Panc1 (cell line): ENCODE results near the gene USH2A.

Source experiments
- CTCF ChIP-seq: fragments of 450-650 bp; IDR thresholded peaks from 2 replicates; pipeline ENCODE4 v1.5.1; 2017; ENCODE audit warnings: mild to moderate bottlenecking
- POLR2AphosphoS5 ChIP-seq: IDR thresholded peaks from 2 replicates; pipeline ENCODE4 v1.6.1; 2012; ENCODE audit warnings: mild to moderate bottlenecking, low read depth, low read length, moderate library complexity
- REST ChIP-seq, 2 experiments: IDR thresholded peaks; 2 replicates each; pipeline ENCODE4 v1.6.1; 2011 to 2012; ENCODE audit warnings: low read depth in 2 of 2, control low read depth in 1 of 2, low read length in 1 of 2, mild to moderate bottlenecking in 1 of 2, moderate library complexity in 1 of 2; ENCODE audit not compliant: insufficient read depth in 1 of 2

DNA sequence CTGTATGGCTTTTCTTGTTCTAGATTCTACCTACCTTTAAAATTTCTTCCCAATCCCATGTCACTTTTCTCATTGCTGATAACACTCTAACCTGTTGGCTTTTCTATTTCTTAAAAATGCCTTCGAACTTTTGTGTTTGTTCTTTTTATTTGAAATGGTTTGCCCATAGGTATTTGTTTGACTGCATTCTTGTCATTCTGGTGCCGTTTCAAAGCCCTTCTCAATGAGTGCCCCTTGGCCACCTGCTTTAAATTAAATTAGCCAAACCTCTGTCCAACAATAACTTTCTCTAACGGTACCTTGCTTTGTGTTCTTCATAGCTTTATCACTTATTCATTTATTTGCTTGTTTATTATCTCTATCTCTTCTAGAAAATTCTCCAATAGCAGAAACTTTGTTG, 817.2 kb downstream of the USH2A start:
- TF ChIP-seq CTCF = no peak
- no peak for TF ChIP-seq POLR2AphosphoS5
- no peak for TF ChIP-seq REST (IDR thresholded peaks at IDR 0.05; ENCODE audit: insufficient read depth in 1 of 2, low read depth in 2 of 2, low read length in 1 of 2)
